ENCODE data around the gene ARIH2.

DNA sequence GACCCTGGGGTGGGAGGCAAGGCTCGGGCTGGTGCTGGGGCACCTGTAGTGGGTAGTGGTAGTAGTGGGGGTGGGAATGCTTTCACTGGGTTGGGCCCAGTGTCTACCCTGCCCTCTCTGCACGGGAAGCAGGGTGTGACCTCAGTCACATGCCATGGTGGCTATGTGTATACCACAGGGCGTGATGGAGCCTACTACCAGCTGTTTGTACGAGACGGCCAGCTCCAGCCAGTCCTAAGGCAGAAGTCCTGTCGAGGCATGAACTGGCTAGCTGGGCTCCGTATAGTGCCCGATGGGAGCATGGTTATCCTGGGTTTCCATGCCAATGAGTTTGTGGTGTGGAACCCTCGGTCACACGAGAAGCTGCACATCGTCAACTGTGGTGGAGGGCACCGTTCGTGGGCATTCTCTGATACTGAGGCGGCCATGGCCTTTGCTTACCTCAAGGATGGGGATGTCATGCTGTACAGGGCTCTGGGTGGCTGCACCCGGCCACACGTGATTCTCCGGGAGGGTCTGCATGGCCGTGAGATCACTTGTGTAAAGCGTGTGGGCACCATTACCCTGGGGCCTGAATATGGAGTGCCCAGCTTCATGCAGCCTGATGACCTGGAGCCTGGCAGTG lies 94.6 kb downstream of the ARIH2 start:
- TF ChIP-seq, protein P1, sequence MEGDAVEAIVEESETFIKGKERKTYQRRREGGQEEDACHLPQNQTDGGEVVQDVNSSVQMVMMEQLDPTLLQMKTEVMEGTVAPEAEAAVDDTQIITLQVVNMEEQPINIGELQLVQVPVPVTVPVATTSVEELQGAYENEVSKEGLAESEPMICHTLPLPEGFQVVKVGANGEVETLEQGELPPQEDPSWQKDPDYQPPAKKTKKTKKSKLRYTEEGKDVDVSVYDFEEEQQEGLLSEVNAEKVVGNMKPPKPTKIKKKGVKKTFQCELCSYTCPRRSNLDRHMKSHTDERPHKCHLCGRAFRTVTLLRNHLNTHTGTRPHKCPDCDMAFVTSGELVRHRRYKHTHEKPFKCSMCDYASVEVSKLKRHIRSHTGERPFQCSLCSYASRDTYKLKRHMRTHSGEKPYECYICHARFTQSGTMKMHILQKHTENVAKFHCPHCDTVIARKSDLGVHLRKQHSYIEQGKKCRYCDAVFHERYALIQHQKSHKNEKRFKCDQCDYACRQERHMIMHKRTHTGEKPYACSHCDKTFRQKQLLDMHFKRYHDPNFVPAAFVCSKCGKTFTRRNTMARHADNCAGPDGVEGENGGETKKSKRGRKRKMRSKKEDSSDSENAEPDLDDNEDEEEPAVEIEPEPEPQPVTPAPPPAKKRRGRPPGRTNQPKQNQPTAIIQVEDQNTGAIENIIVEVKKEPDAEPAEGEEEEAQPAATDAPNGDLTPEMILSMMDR (IDR thresholded peaks at IDR 0.05) = no peak
- no peak for TF ChIP-seq POLR2A (IDR thresholded peaks at IDR 0.05)
